K562 (cell line): ENCODE measurements around the gene POLD4. TPM values are rescaled to one million over a fixed set of nuclear protein-coding genes. Genes with fewer than 3 reads are reported as not detected.
A peak's percentile ranks its signal among the peaks of the same experiment; 100 is the strongest.

ENCODE experiments used
- CBX5 ChIP-seq: IDR thresholded peaks from 2 replicates; pipeline ENCODE4 v1.6.1; 2014; ENCODE audit warnings: low read depth, borderline replicate concordance
- CEBPG ChIP-seq, 3 experiments: fragments of 200-800 bp in 1 of 3; sonication (Bioruptor generic) in 1 of 3; sonication (generic) in 1 of 3; formaldehyde crosslinking in 1 of 3; IDR thresholded peaks in 2 of 3; conservative IDR thresholded peaks in 1 of 3; 2 replicates each; pipeline versions ENCODE4 v1.6.1 to v1.8.0; 2016 to 2022; ENCODE audit warnings: missing compliant biosample characterization in 2 of 3, missing genetic modification characterization in 2 of 3, mild to moderate bottlenecking in 1 of 3, missing genetic modification reagents in 1 of 3
- CHD1 ChIP-seq: fragments of 200-600 bp; sonication (generic); IDR thresholded peaks from one replicate; pipeline ENCODE4 v1.6.1; 2012; ENCODE audit warnings: mild to moderate bottlenecking, moderate library complexity, low read length, inconsistent platforms
- COPS2 ChIP-seq: fragments of 450-650 bp; conservative IDR thresholded peaks from 2 replicates; pipeline ENCODE4 v1.6.1; 2016; ENCODE audit warnings: mild to moderate bottlenecking, moderate library complexity
- CUX1 ChIP-seq: fragments of 200-800 bp; sonication (Bioruptor generic); IDR thresholded peaks from 2 replicates; pipeline ENCODE4 v1.6.1; 2016; ENCODE audit warnings: missing genetic modification characterization, missing compliant biosample characterization
- DPF2 ChIP-seq: fragments of 450-650 bp; IDR thresholded peaks from 2 replicates; pipeline ENCODE4 v1.6.1; 2016
- E2F3 ChIP-seq: fragments of 250-450 bp; sonication (Bioruptor Pico); IDR thresholded peaks from 2 replicates; pipeline ENCODE4 v1.4.0; 2020; ENCODE audit warnings: mild to moderate bottlenecking
- ESRRB ChIP-seq: fragments of 250-450 bp; sonication (Bioruptor Pico); IDR thresholded peaks from 2 replicates; pipeline ENCODE4 v1.5.0; 2020; ENCODE audit warnings: mild to moderate bottlenecking, moderate library complexity, borderline replicate concordance
- HMGN3 ChIP-seq: IDR thresholded peaks from 2 replicates; pipeline ENCODE4 v1.6.1; 2011; ENCODE audit warnings: borderline replicate concordance, low read depth, mild to moderate bottlenecking, mixed read lengths, low read length; ENCODE audit not compliant: insufficient read length; ENCODE audit errors: extremely low read depth
- KLF6 ChIP-seq: fragments of 250-450 bp; sonication (Bioruptor Pico); IDR thresholded peaks from 2 replicates; pipeline ENCODE4 v1.4.0; 2020; ENCODE audit warnings: mild to moderate bottlenecking, moderate library complexity, borderline replicate concordance
- MITF ChIP-seq: IDR thresholded peaks from 2 replicates; pipeline ENCODE4 v1.6.1; 2014; ENCODE audit warnings: antibody characterized with exemption
- NCOA1 ChIP-seq: fragments of 450-650 bp; IDR thresholded peaks from 2 replicates; pipeline ENCODE4 v1.6.1; 2016; ENCODE audit warnings: low read depth
- NR2C1 ChIP-seq, 2 experiments: fragments of 450-650 bp; IDR thresholded peaks; 2 replicates each; pipeline ENCODE4 v1.6.1; 2017; ENCODE audit warnings: mild to moderate bottlenecking in 2 of 2, antibody characterized with exemption in 1 of 2, inconsistent platforms in 1 of 2, missing compliant biosample characterization in 1 of 2, missing genetic modification characterization in 1 of 2
- NR2F6 ChIP-seq: fragments of 450-650 bp; formaldehyde crosslinking; IDR thresholded peaks from 2 replicates; pipeline ENCODE4 v1.4.0; 2020; ENCODE audit warnings: mild to moderate bottlenecking
- TEAD2 ChIP-seq: fragments of 450-650 bp; IDR thresholded peaks from 2 replicates; pipeline ENCODE4 v1.6.1; 2016; ENCODE audit warnings: missing genetic modification characterization, control low read depth, missing compliant biosample characterization
- THRAP3 ChIP-seq: fragments of 450-650 bp; IDR thresholded peaks from 2 replicates; pipeline ENCODE4 v1.6.1; 2016; ENCODE audit warnings: mild to moderate bottlenecking, inconsistent platforms, borderline replicate concordance
- ZFP91 ChIP-seq: sonication (generic); formaldehyde crosslinking; IDR thresholded peaks from 2 replicates; pipeline ENCODE4 v1.8.0; 2022; ENCODE audit warnings: mild to moderate bottlenecking, missing genetic modification reagents
- ZNF224 ChIP-seq: sonication (generic); formaldehyde crosslinking; IDR thresholded peaks from 2 replicates; pipeline ENCODE4 v1.8.0; 2022; ENCODE audit warnings: mild to moderate bottlenecking, missing genetic modification reagents
- ZNF79 ChIP-seq: fragments of 250-450 bp; sonication (Bioruptor Pico); IDR thresholded peaks from 2 replicates; pipeline ENCODE4 v1.4.0; 2020; ENCODE audit warnings: low read depth, mild to moderate bottlenecking, moderate library complexity
- polyA plus RNA-seq, 8 experiments: library from polyadenylated mRNA; depleted of rRNA in 4 of 8; stranded (reverse) in 5 of 8; unstranded in 3 of 8; fragments of >200 nt; fragmentation: Nextera tagmentation in 2 of 8; fragmentation: Illumina TruSeq in 1 of 8; extraction: Ambion mirVana in 2 of 8; extraction: Trizol in 1 of 8; gene quantifications; 2 replicates each; pipeline versions ENCODE4 v1.2.1 to v1.2.3, GENCODE V29; 2011 to 2014; ENCODE audit warnings: inconsistent platforms in 1 of 8, missing spikeins in 1 of 8
- total RNA-seq, 7 experiments: library from RNA; depleted of rRNA in 6 of 7; stranded (reverse); fragments of >200 nt in 6 of 7; fragmentation: Illumina TruSeq in 2 of 7; extraction: Trizol in 2 of 7; gene quantifications; 2 replicates each; pipeline versions ENCODE4 v1.2.1 to v1.2.3, GENCODE V29; 2011 to 2021; ENCODE audit warnings: low replicate concordance in 1 of 7

POLD4 gene
- total and polyA plus RNA-seq, 9 of the 15 experiments (the other 6 are each of a cell fraction or from before 2014, with no cell fraction given): 5.8 to 64.5 (median 18.3) TPM

- TF ChIP-seq ZFP91 (CRISPR knock-in tag): no peak
- no peak for TF ChIP-seq TEAD2 (tag)
- peak; percentile 89 for TF ChIP-seq HMGN3
- TF ChIP-seq ZNF224 (CRISPR knock-in tag): peak; percentile 55; the same call in 1 of the 2 replicates
- TF ChIP-seq ZNF79 (CRISPR knock-in tag): no peak
- no peak for TF ChIP-seq CBX5
- no peak for TF ChIP-seq COPS2
- TF ChIP-seq THRAP3: no peak
- TF ChIP-seq NR2F6 (CRISPR knock-in tag): no peak
- no peak for TF ChIP-seq DPF2
- TF ChIP-seq CEBPG (CRISPR knock-in tag; IDR thresholded peaks at IDR 0.05): peak; percentile 24; the same call in 1 of the 2 replicates
- no peak for TF ChIP-seq CEBPG (tag; conservative IDR thresholded peaks at IDR 0.05 in 1 of 2, IDR thresholded peaks at IDR 0.05 in 1 of 2)
- TF ChIP-seq KLF6 (CRISPR knock-in tag): no peak; the same call in 1 of the 2 replicates
- TF ChIP-seq NR2C1 (IDR thresholded peaks at IDR 0.05): peak; percentile 34; the same call in 1 of the 2 replicates
- TF ChIP-seq NR2C1 (tag; IDR thresholded peaks at IDR 0.05): no peak
- peak; percentile 72 for TF ChIP-seq E2F3 (CRISPR knock-in tag)
- no peak for TF ChIP-seq CUX1 (CRISPR knock-in tag)
- peak; percentile 93 for TF ChIP-seq MITF
- peak; percentile 64 for TF ChIP-seq CHD1
- TF ChIP-seq NCOA1: no peak
- TF ChIP-seq ESRRB (CRISPR knock-in tag): no peak
Observed at GRCh38 chr11:67391304-67392182, 38.2 kb upstream of the POLD4 start, which contains the start of gene RAD9A (continued).
